Breast epithelium (tissue), 3 donors: Measurements from ENCODE around the gene C11orf98.

Experiments
- POLR2A ChIP-seq: fragments of 450-650 bp; IDR thresholded peaks from one replicate; pipeline ENCODE4 v1.6.1; 2016; ENCODE audit warnings: antibody characterized with exemption, mild to moderate bottlenecking, moderate library complexity
- TF ChIP-seq, protein P1 (sequence below), 3 donors: fragments of 450-650 bp; IDR thresholded peaks; one replicate each; pipeline ENCODE4 v1.5.1; 2016 to 2017; ENCODE audit warnings: antibody characterized with exemption in 3 of 3, mild to moderate bottlenecking in 3 of 3, moderate library complexity in 3 of 3

DNA sequence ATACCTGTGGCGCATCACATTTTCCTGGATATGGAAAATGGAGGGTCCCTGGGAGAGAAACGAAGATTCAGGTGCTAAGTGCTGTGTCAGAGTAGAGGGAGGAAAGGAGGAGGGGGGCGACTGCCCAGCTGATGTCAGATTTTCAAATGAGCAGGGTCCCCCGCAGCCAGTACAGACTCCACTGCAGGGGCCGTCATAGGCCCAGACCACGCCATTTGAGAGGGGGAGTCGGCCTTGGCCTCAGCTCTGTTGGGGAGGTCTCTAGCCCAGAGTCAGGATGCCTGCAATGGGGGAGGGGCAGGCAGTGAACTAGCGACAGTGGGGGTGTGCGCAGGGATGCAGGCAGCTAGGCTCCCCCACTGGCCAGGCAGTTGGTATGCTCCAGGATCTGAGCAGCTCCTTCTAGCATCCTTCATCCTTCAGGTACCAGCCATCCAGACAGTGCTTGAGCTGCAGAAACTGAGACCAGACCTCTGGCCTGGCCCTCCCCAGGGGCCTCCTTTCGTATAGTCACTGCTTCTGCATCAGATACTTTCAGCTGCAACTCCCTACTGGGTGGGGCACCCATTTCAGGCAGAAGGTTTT, 42.4 kb upstream of the C11orf98 start, which contains the start of the genes BSCL2 and GNG3:
- no peak for TF ChIP-seq POLR2A
- TF ChIP-seq, protein P1, sequence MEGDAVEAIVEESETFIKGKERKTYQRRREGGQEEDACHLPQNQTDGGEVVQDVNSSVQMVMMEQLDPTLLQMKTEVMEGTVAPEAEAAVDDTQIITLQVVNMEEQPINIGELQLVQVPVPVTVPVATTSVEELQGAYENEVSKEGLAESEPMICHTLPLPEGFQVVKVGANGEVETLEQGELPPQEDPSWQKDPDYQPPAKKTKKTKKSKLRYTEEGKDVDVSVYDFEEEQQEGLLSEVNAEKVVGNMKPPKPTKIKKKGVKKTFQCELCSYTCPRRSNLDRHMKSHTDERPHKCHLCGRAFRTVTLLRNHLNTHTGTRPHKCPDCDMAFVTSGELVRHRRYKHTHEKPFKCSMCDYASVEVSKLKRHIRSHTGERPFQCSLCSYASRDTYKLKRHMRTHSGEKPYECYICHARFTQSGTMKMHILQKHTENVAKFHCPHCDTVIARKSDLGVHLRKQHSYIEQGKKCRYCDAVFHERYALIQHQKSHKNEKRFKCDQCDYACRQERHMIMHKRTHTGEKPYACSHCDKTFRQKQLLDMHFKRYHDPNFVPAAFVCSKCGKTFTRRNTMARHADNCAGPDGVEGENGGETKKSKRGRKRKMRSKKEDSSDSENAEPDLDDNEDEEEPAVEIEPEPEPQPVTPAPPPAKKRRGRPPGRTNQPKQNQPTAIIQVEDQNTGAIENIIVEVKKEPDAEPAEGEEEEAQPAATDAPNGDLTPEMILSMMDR (IDR thresholded peaks at IDR 0.05), result no peak
